HG03558 (cell line): ENCODE measurements around the gene MACO1.
"Not testable (repeated sequence)": the region's sequence is repeated elsewhere in the genome, so short reads cannot be mapped to it uniquely, and the experiment has no call there.

Experiments used
- ATAC-seq: cut with Tn5 transposase; IDR thresholded peaks from one replicate; pipeline ENCODE4 v1.9.1; 2021; ENCODE audit warnings: moderate number of reproducible peaks; ENCODE audit not compliant: unreplicated experiment; ENCODE audit errors: extremely low read depth

MACO1 gene

GRCh38 chr1:25430073-25430966 is at the start of gene MACO1:
Gene MACO1, plus strand, starts transcription at chr1:25430897. Its CDS starts 202 bp downstream, at chr1:25431099.
- ATAC-seq: peak; percentile 50

GRCh38 chr1:25382543-25382942 is 48.2 kb upstream of the MACO1 start:
- ATAC-seq: not testable (repeated sequence)

GRCh38 chr1:25383090-25383489 is 47.6 kb upstream of the MACO1 start:
- ATAC-seq: not testable (repeated sequence)

- ATAC-seq: not testable (repeated sequence)
Observed at GRCh38 chr1:25383875-25384274, 46.8 kb upstream of the MACO1 start.

- ATAC-seq: not testable (repeated sequence)
Observed at GRCh38 chr1:25387096-25387495, 43.6 kb upstream of the MACO1 start.

- ATAC-seq: not testable (repeated sequence)
Observed at GRCh38 chr1:25388691-25389090, 42.0 kb upstream of the MACO1 start.

- ATAC-seq: not testable (repeated sequence)
Observed at GRCh38 chr1:25389721-25390120, 41.0 kb upstream of the MACO1 start.

- no peak for ATAC-seq
Observed at GRCh38 chr1:25392841-25393240, 37.9 kb upstream of the MACO1 start.

- not testable (repeated sequence) for ATAC-seq
Observed at GRCh38 chr1:25397549-25397948, 33.1 kb upstream of the MACO1 start.

GRCh38 chr1:25398079-25398478 is 32.6 kb upstream of the MACO1 start:
- ATAC-seq: not testable (repeated sequence)

- ATAC-seq: not testable (repeated sequence)
Observed at GRCh38 chr1:25402947-25403803, 27.5 kb upstream of the MACO1 start.

GRCh38 chr1:25405731-25406305 is 24.9 kb upstream of the MACO1 start:
- not testable (repeated sequence) for ATAC-seq

- not testable (repeated sequence) for ATAC-seq
Observed at GRCh38 chr1:25409641-25410427, 20.9 kb upstream of the MACO1 start.

- not testable (repeated sequence) for ATAC-seq
Observed at GRCh38 chr1:25412872-25413623, 17.6 kb upstream of the MACO1 start.

GRCh38 chr1:25414157-25414556 is 16.5 kb upstream of the MACO1 start:
- ATAC-seq: not testable (repeated sequence)

GRCh38 chr1:25414578-25414977 is 16.1 kb upstream of the MACO1 start:
- ATAC-seq: not testable (repeated sequence)

- ATAC-seq: not testable (repeated sequence)
Observed at GRCh38 chr1:25417280-25417679, 13.4 kb upstream of the MACO1 start.

GRCh38 chr1:25419339-25419738 is 11.4 kb upstream of the MACO1 start:
- ATAC-seq: not testable (repeated sequence)

GRCh38 chr1:25420715-25421114 is 10.0 kb upstream of the MACO1 start, which contains the start of gene RHCE:
Gene RHCE, minus strand, starts transcription at chr1:25420825. Its CDS starts 39 bp downstream, at chr1:25420786.
- ATAC-seq: not testable (repeated sequence)
